NCI-H82 (cell line): ENCODE results near the gene BCL2L2.
"Not testable (repeated sequence)": the region's sequence is repeated elsewhere in the genome, so short reads cannot be mapped to it uniquely, and the experiment has no call there.

Experiments used
- DNase-seq: peaks from one replicate; lab custom pipeline; 2025; lab: John Stamatoyannopoulos, UW

BCL2L2 gene

DNA sequence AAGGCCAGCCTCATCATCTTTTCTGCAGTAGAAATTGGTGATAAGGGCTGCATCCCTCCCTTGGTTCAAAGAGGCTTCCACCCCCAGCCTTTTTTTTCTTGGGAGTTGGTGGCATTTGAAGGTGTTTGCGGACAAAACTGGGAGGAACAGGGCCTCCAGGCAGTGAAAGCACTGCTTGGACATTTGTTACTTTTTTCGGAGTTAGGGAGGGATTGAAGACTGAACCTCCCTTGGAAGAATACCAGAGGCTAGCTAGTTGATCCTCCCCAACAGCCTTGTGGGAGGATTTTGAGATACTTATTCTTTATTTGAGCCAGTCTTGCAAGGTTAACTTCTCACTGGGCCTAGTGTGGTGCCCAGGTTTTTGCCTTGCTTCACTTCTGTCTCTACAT lies 17.8 kb downstream of the BCL2L2 start:
- no peak for DNase-seq

GRCh38 chr14:23324993-23325392 lies 18.4 kb downstream of the BCL2L2 start:
- no peak for DNase-seq

- DNase-seq = not testable (repeated sequence)
Observed at GRCh38 chr14:23325746-23326145, 19.1 kb downstream of the BCL2L2 start.

- DNase-seq = peak; percentile 79
Observed at GRCh38 chr14:23326491-23327332, 20.1 kb downstream of the BCL2L2 start.

DNA sequence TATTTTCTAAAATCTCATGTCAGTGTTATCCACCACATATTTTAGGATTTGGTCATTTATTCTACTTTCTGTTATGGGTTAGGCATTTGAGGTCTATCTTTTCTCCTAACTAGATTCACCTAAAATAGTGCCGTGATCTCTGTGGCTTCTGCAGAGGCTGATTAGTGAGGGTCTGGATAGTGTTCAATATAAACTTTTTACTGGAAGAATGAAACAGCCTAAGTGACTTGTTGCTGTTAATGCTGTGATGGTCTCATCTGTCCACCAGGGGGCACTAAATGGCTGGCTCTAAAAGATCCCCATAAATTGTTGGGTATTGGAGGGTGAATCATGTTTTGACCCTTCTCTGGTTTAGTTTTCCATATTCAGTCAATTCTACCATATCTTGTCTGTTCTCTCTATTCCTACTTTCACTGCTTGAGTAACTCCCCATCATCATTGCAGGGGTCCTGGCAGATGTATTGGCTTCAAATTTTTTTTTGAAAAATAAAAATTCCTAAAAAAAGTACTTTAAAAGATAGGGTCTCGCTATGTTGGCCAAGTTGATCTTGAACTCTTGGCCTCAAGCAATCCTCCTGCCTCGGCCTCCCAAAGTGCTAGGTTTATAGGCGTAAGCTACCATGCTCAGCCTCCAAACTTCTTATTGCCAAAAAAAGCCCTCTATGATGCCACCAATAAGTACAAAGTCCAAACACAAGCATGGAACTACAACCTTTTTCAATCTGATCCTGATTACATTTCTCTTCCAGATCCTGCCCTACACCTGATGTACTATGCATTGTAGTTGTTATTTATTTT lies 21.5 kb downstream of the BCL2L2 start:
- peak; percentile 100 for DNase-seq

DNA sequence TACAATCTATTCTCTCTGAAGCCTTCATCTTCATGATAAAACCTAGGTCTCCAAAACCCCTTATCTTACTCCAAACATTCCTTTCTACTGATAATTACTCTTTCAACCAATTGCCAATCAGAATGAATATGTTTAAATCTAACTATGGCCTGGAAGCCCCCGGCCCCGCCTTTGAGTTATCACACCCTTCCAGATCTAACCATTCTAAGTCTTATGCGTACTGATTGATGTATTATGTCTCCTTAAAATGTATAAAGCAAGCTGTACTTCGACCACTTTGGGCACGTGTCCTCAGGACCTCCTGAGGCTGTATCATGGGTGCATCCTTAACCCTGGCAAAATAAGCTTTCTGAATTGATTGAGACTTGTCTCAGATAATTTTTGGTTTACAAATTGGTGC lies 29.0 kb downstream of the BCL2L2 start:
- no peak for DNase-seq

DNA sequence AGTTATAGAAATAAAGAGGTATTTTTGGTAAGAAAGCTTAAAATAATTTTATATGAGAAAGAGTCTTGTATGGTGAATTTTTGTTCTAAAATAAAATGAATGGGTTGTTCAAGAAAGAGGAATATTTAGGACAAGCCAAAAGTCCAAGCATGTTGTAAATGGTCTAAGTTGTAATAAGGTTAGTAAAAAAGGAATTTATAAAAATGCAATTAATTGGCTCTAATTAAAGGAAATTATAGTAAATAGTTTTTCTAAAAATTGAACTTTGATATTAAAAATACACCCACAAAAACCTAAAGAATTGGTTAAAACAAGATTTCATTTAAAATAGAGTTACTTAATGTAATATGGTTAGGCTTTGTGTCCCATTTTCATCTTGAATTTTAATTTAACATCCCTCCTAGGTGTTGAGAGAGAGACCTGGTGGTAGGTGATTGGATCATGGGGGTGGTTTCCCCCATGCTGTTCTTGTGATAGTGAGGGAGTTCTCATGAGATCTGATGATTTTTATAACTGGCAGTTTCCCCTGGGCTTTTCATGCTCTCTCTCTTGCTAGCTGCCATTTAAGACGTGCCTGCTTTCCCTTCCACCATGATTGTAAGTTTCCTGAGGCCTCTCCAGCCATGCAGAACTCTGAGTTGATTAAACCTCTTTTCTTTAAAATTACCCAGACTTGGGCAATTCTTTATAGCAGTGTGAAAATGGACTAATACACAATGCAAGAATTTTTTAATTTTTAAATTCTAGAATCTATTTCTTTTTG lies 33.1 kb downstream of the BCL2L2 start:
- no peak for DNase-seq

GRCh38 chr14:23344481-23344880 lies 37.8 kb downstream of the BCL2L2 start:
- no peak for DNase-seq

GRCh38 chr14:23345987-23346692 lies 39.5 kb downstream of the BCL2L2 start:
- DNase-seq = no peak

- no peak for DNase-seq
Observed at GRCh38 chr14:23346693-23347405, 40.2 kb downstream of the BCL2L2 start.

GRCh38 chr14:23347406-23348296 lies 41.0 kb downstream of the BCL2L2 start:
- no peak for DNase-seq

GRCh38 chr14:23348297-23348655 lies 41.6 kb downstream of the BCL2L2 start:
- DNase-seq = no peak

DNA sequence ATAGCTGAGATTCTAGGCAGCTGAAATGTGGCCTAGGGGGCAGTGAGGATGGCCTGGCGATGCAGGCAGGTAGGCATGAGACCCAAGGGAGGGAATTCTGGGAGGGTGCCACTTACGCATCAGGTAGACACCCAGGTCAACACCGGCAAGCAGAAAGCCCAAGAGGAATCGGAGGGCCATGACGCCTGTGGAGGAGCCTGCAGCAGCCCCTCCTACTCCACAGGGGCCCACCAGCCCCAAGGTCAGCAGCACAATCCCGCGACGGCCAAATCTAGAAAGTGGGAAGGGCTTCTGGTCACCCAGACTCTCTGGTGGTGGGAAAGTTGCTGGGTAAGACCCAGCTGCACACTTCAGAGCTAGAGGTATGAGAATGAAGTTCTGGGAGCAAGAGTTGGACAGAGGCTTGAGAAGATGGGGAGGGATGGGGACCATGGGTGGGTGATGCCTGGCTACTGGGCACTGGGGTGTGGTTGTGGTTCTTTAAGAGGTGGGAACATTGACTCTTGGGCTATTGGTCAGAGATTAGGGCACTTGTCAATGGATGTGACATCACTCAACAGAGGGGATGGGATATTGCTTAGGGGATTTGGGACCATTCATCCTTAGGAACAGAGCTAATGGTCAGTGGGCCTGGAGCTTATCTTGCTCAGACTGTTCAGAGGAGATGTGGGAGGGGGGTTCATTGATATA lies 42.7 kb downstream of the BCL2L2 start:
- DNase-seq = no peak

- peak; percentile 92 for DNase-seq
Observed at GRCh38 chr14:23351681-23352505, 45.3 kb downstream of the BCL2L2 start.

DNA sequence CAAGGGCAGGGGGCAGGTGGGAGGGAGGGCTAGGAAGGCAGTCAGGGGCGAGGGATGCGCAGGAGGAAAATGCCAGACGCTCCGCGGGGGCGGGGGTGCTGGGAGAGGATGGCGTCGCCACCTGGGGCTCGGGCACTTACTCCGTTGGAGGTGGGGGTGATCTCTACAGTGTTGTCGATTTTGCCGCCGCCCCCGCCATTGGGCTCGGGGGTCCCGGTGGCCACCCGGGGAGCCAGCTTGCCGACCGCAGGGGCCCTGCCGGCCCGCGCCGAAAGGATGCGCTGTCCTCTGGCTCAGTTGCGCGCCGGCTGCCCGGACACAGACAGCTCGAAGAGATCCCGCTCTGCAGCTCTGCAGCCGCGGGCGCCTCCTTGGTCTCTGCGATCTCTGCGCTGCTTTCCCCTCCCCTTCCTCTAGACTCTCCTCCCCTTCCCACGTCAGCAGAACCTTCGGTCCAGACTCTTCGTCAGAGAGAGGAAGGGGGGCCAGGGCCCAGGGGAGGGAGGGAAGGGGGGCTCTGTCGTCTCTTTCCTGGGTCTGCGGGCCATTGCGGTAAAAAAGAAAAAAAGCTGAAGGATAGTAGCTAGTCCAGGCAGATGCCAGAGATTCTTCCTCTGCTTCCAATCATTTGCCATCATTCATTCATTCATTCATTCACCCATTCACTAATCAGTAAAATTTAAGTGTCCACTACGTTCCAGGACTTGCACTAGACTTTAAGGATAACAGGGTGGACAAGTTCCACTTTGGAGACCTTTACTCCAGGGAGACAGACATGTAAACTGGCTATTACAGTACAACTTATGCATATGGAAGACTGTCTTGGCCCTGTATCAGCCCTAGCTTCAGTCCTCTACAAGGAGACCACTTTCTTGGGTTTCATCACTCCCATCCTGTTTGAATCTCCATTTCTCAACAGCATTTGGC lies 46.1 kb downstream of the BCL2L2 start, which contains the start of gene SLC22A17:
Gene SLC22A17 (minus strand): TSS at position 382 of the 927 bp plus-strand sequence.
- DNase-seq = peak; percentile 100

DNA sequence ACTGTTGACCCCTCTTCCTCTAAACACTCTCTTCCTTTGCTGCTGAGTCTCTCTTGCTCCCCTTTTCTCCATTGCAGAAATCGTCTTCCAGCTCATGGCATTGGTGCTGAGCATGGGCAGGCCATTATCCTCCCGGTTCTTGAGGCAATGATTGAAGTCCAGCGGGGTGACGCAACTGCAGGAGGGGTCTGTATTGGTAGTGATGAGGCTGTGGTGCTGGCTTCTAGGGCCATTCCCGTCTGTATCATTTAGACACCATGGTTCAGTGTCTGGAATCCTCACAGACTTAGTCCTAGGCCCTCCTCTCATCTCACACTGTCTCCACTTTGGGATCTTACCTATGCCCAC lies 46.8 kb downstream of the BCL2L2 start:
- DNase-seq = no peak

DNA sequence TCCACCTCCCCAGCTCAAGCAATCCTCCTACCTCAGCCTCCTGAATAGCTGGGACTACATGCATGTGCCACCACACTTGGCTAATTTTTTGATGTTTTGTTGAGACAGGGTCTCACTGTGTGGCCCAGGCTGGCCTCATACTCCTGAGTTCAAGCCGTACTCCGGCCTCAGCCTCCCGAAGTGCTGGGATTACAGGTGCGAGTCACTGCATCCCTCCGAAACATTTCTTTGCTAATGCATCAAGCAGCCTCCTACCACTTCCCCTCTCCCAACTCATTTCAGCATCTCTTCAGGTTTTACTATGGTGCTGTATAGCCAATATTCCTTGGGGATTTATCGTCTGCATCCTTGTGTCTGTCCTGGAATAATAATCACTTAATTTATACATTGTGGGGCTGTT lies 48.4 kb downstream of the BCL2L2 start:
- DNase-seq = no peak
